Stimulated activated CD4-positive, alpha-beta T cell treated with anti-CD3 and anti-CD28 coated beads, Interleukin-1b, Interleukin-23, amount 100 ng/mL, for 48 hours (primary cell): ENCODE results near the gene DMBX1.
A peak's percentile ranks its signal among the peaks of the same experiment; 100 is the strongest.

Source experiments
- DNase-seq: peaks from one replicate; pipeline ENCODE4 v3.0.0-alpha.2; 2020

The DMBX1 gene

GRCh38 chr1:46526013-46526690 lies 36.5 kb downstream of the DMBX1 start:
- DNase-seq, result no peak

DNA sequence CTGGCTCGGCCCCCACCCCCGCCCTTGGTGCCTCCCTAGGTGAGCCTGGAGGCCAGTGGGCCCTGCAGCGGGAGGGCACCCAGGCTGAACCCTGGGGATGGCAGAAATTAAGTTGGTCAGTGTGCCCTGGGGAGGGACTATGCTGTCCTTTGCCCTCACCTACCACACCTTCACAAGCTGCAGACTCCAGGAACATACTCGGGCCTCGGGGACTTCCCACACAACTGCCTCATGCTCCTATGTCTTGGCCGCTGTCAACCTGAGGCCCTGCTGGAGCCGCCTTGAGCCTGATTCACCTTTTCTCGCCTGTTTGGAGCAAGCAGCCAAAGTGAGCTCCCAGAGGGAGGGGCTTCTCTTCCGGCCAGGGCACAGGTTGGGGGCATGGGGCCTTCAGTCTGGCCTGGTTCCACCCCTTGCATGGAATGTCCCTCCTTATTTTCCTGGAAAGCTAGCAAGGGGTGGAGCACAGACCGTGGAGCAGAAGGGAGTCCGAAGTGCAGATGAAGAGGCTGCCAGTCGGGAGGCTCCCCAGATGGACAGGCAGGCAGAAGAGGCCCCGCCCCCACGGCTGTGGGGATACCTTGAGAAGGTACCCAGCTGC lies 37.2 kb downstream of the DMBX1 start:
- no peak for DNase-seq

- DNase-seq, result peak; percentile 75
Observed at GRCh38 chr1:46527474-46528296, 38.0 kb downstream of the DMBX1 start.

GRCh38 chr1:46528297-46528955 lies 38.8 kb downstream of the DMBX1 start:
- DNase-seq, result no peak

- DNase-seq, result peak; percentile 32
Observed at GRCh38 chr1:46529031-46529630, 39.5 kb downstream of the DMBX1 start.

- no peak for DNase-seq
Observed at GRCh38 chr1:46530311-46530710, 40.7 kb downstream of the DMBX1 start.

DNA sequence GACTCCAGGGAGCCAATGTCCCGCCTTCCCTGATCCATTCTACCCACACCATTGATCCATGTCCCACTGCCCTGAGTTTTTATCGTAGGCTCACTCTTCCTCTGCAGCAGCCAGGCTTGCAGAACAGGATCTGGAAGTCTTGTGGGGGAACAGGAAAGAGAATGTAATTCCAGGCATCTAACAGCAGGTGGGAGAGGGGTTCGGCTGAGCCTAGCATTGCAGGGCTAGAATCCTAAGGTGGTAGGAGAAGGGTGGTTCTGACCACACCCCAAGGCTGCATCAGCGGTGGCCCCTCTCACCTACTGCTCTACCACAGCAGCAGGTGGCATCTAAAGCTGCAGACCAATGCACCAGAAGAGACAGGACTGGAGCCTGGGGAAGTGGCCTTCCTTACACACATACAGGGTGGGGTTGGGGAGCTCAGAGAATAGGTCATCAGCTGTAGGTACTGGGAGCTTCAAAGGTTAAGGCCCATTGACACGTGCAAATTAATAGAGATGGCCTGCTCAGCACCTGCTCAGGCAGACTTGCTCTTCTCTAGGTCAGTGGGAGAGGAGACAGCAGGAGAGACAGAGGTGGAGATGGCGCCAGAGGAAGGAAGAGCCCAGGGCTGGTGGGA lies 41.3 kb downstream of the DMBX1 start:
- no peak for DNase-seq

GRCh38 chr1:46532095-46532494 lies 42.5 kb downstream of the DMBX1 start:
- peak; percentile 33 for DNase-seq

DNA sequence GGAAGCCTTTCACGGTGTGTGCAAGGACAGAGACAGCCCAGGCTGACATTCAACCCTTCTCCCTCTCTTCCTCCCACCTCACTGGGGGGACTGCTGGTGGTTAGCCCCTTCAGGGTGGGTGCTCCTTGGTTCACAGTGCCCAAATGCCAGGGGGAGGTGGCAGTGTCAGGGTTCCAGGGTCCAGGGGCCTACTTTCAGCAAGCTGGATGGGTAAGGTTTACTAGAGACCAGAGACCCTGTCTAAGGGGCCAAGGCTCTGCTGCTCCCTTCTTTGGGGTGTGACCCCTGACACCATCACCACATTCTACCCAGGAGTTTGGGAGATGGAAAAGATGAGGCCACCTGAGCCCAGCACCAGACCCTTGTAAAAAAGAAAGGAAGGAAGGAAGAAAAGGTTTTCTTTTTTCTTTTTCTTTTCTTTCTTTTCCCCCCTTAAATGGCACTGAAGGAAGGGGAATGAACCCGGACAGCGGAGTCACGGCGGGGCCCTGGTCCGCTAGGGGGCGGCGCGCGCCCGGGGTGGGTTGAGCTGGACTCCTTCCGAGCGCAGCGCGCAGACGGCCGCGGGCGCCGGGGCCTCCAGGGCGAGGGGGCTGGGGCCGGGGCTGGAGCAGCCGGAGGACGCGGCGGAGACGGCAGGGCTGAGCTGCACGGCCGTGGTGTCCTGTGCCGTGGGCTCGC lies 43.0 kb downstream of the DMBX1 start:
- peak; percentile 57 for DNase-seq

GRCh38 chr1:46533179-46533864 lies 43.7 kb downstream of the DMBX1 start:
- peak; percentile 33 for DNase-seq

DNA sequence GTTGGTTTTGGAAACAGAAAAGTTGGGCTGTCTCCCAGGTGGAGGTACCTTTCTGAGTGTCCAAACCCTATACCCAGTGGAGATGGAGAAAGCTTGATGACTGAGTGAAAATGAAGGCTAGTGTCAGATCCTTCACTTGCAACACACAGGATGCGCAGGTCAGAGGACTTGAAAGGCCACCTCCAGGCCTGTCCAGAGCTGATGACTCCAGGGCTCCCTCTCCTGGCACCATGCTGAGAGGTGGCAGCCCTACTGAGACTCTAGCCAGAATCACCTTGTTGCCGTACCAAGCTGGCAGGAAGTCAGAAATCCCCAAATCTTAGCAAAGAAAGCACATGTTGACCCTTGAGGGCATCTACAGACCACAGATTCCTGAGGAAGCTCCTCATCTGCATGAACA lies 45.4 kb downstream of the DMBX1 start:
- no peak for DNase-seq

- DNase-seq, result no peak
Observed at GRCh38 chr1:46536527-46536926, 46.9 kb downstream of the DMBX1 start.

GRCh38 chr1:46537651-46538050 lies 48.0 kb downstream of the DMBX1 start:
- no peak for DNase-seq

- DNase-seq, result no peak
Observed at GRCh38 chr1:46538147-46538546, 48.5 kb downstream of the DMBX1 start.
